Heart right ventricle (tissue), 16 donors: Measurements from ENCODE around the gene SDS. TPM values are rescaled to one million over a fixed set of nuclear protein-coding genes. Genes with fewer than 3 reads are reported as not detected.

Experiments used
- ATAC-seq, 8 donors: fragments of 200-7000 bp; cut with Tn5 transposase; one replicate each; pipeline ENCODE4 v1.9.1; 2020; ENCODE audit warnings: mild to moderate bottlenecking in 8 of 8, moderate library complexity in 8 of 8, moderate number of reproducible peaks in 1 of 8
- DNase-seq, 2 donors: peaks; one replicate each; pipeline ENCODE4 v3.0.0-alpha.2; 2020
- H3K27ac ChIP-seq, 10 donors: fragments of 200-600 bp; sonication (generic) in 2 of 10; one replicate each; pipeline versions ENCODE4 v1.5.0 to v1.8.0; 2020 to 2022; ENCODE audit warnings: mild to moderate bottlenecking in 3 of 10
- H3K27me3 ChIP-seq, 7 donors: fragments of 200-600 bp; one replicate each; pipeline ENCODE4 v1.8.0; 2021 to 2022; ENCODE audit warnings: mild to moderate bottlenecking in 2 of 7
- H3K36me3 ChIP-seq, 9 donors: fragments of 200-600 bp; sonication (generic) in 1 of 9; one replicate each; pipeline versions ENCODE4 v1.5.0 to v1.8.0; 2020 to 2022; ENCODE audit warnings: mild to moderate bottlenecking in 2 of 9
- H3K4me1 ChIP-seq, 9 donors: fragments of 200-600 bp; sonication (generic) in 1 of 9; one replicate each; pipeline versions ENCODE4 v1.5.0 to v1.8.0; 2020 to 2022; ENCODE audit warnings: mild to moderate bottlenecking in 4 of 9
- H3K4me3 ChIP-seq, 10 donors: fragments of 200-600 bp; sonication (generic) in 2 of 10; one replicate each; pipeline versions ENCODE4 v1.5.0 to v1.8.0; 2020 to 2022; ENCODE audit warnings: mild to moderate bottlenecking in 7 of 10, moderate library complexity in 2 of 10
- H3K9me3 ChIP-seq, 11 donors: fragments of 200-600 bp in 10 of 11; sonication (generic) in 2 of 11; one replicate each; pipeline versions ENCODE4 v1.5.0 to v1.8.0; 2013 to 2022; ENCODE audit warnings: mild to moderate bottlenecking in 2 of 11, control low read depth in 1 of 11, moderate library complexity in 1 of 11
- WGBS, 2 donors: extraction: QIAGEN DNeasy Blood & Tissue Kit; methylation state at CpG; one replicate each; pipeline ENCODE4 v1.1.7; 2013; ENCODE audit warnings: inconsistent platforms in 1 of 2; 5-methylcytosine and 5-hydroxymethylcytosine counted together
- intact Hi-C, 10 donors: fragments of 100-400 bp; cut with DNase I; formaldehyde crosslinking; loops; one replicate each; pipeline versions ENCODE4 v1.11.1 to v1.14.2; 2022
- polyA plus RNA-seq, 2 donors: library from polyadenylated mRNA; stranded (reverse); fragments of 200-250 nt; gene quantifications; one replicate each; pipeline ENCODE4 v1.2.3, GENCODE V29; 2013
- total RNA-seq, 10 donors: library from RNA; stranded (reverse); fragmentation: NEBNext Ultra II Directional in 3 of 10; extraction: Animal tissue kit (Norgen Biotek cat#: 25700) in 3 of 10; gene quantifications; one replicate each; pipeline versions ENCODE4 v1.2.1 to v1.2.4, GENCODE V29; 2021 to 2023
- TF ChIP-seq, protein P1 (sequence below), 9 donors: fragments of 200-600 bp; sonication (generic) in 2 of 9; IDR thresholded peaks; one replicate each; pipeline versions ENCODE4 v1.5.0 to v1.8.0; 2021 to 2022; ENCODE audit warnings: antibody characterized with exemption in 9 of 9, mild to moderate bottlenecking in 5 of 9, moderate library complexity in 1 of 9
- donor health status: Arrhythmogenic right ventricular cardiomyopathy.
- donor health status: ischemic (EF 13 %, LVEDD 7.1; RV severe dilation, severe dysfunction).
- donor health status: healthy with polysubstance abuse.
- donor health status: DM: no; HTN: yes; CAD: no.
- donor health status: DM: no; HTN: no; CAD: no.
- donor health status: ischemic (EF 25% LVEDD 6.9; RV normal size, moderate dysfunction).
- donor health status: ischemic (EF 25% LVEDD 5.7; RV mildly dilated, moderate dysfunction).
- donor health status: healthy.
- donor health status: DM: yes; HTN: yes; CAD: no.
- donor health status: Ischemic cardiomyopathy.
- donor health status: ischemic (EF 35%, LVEDD 5.7; RV mildly dilated, moderate dysfunction).
- donor health status: nonischemic (EF 11% LVEDD 7.7; RV severe dilation, severe dysfunction).
- donor health status: DM: yes; HTN: yes; CAD: no.
- donor health status: PGD.
- donor health status: ischemic (EF 29% LVEDD 5.4; RV normal size, mild dysfunction).
- donor health status: nonischemic (EF 23%, LVEDD 6.1; RV moderate dilation, normal function).

SDS gene
- total and polyA plus RNA-seq, 12 donors: 0.18 to 1.6 (median 0.33) TPM; not detected in 7

DNA sequence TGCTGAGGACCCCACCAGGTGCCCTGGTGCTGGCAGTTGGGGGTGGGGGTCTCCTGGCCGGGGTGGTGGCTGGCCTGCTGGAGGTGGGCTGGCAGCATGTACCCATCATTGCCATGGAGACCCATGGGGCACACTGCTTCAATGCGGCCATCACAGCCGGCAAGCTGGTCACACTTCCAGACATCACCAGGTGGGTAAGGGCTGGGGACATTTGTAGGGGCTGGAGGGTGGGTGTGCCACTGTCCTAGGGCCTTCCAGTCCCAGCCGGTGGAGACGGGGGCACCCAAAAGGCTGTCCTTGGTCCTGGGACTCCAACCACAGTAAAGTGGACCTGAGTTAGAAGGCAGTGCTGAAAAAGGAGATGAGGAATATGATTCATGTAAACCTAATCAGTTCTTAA, 31.7 kb upstream of the SDS start:
- no peaks in the 10 kb centered on the region for H3K36me3 ChIP-seq
- no peak for DNase-seq
- H3K4me3 ChIP-seq: no peak overlapping the region
- H3K9me3 ChIP-seq: no peaks in the 10 kb centered on the region
- intact Hi-C loops: loop anchor here in 2 of 10 donors (5.0 kb wide), 1 partner anchor 477 kb away; no protein-coding TSS in a partner anchor
- ATAC-seq: no peak
- TF ChIP-seq, protein P1, sequence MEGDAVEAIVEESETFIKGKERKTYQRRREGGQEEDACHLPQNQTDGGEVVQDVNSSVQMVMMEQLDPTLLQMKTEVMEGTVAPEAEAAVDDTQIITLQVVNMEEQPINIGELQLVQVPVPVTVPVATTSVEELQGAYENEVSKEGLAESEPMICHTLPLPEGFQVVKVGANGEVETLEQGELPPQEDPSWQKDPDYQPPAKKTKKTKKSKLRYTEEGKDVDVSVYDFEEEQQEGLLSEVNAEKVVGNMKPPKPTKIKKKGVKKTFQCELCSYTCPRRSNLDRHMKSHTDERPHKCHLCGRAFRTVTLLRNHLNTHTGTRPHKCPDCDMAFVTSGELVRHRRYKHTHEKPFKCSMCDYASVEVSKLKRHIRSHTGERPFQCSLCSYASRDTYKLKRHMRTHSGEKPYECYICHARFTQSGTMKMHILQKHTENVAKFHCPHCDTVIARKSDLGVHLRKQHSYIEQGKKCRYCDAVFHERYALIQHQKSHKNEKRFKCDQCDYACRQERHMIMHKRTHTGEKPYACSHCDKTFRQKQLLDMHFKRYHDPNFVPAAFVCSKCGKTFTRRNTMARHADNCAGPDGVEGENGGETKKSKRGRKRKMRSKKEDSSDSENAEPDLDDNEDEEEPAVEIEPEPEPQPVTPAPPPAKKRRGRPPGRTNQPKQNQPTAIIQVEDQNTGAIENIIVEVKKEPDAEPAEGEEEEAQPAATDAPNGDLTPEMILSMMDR (IDR thresholded peaks at IDR 0.05): no peak
- H3K27ac ChIP-seq: no peak overlapping the region
- no peaks in the 10 kb centered on the region for H3K4me1 ChIP-seq
- 84 to 85% methylated on average over 5 of the region's 5 CpGs for WGBS, 2 donors
- peaks cover 0 to 16% (median 6%) of the 10 kb centered on the region in 7 donors for H3K27me3 ChIP-seq

DNA sequence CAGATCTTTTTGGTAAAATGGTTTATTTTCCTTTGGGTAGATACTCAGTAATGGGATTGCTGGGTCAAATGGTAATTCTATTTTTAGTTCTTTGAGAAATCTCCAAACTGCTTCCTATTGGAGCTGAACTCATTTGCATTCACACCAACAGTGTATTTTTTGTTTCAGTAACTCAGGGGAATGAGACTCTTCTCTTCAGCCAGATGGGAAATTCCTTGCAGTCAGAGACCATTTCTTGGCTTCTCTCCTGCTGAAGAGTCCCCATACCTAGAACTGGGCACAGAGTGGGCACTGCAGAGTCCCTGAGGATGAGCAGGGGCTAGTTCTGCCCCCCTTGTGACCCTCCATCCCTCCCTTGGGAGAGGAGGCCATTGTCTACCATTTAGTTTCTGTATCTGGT, 29.3 kb upstream of the SDS start:
- intact Hi-C loops: no loop called here
- TF ChIP-seq, protein P1 (IDR thresholded peaks at IDR 0.05): no peak
- no peaks in the 10 kb centered on the region for H3K36me3 ChIP-seq

DNA sequence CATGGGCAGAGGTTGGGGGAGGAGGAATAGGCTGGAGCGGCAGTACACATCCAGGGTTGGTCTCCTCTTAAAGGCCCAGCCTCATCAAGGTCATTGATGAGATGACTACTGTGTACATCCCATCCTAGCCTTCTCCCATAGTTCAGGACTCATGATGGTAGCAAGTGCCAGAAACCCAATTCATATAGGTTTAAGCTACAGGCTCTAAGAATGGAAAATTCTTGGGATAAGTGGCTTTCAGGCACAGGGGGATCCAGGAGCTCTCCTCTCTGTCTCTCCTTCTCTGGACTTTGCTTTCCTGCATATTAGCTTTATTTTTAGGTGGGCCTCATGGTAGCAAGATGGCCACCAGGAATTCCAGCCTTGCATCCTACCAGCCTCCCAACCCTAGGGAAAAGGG, 24.8 kb upstream of the SDS start:
- no peaks in the 10 kb centered on the region for H3K36me3 ChIP-seq
- no peak for ATAC-seq
- H3K27me3 ChIP-seq: peaks cover 0 to 5% (median 0%) of the 10 kb centered on the region in 7 donors
- intact Hi-C loops: loop anchor here in 7 of 10 donors (5.0 to 10.0 kb wide), 5 partner anchors 114 to 234 kb away; no protein-coding TSS in a partner anchor
- H3K27ac ChIP-seq: no peak overlapping the region
- DNase-seq: no peak
- H3K4me3 ChIP-seq: no peak overlapping the region
- TF ChIP-seq, protein P1 (IDR thresholded peaks at IDR 0.05): no peak
- H3K9me3 ChIP-seq: peaks cover 0 to 3% (median 0%) of the 10 kb centered on the region in 11 donors
- H3K4me1 ChIP-seq: peaks cover 0 to 9% (median 0%) of the 10 kb centered on the region in 9 donors
- WGBS, 2 donors: 85 to 91% methylated on average over 1 of the region's 1 CpG

More for the DNA sequence above, 29.3 kb upstream of the SDS start:
- DNase-seq (no peak), ATAC-seq (no peak)
- no peaks in the 10 kb centered on the region for H3K4me1 ChIP-seq
- H3K4me3 ChIP-seq: no peak overlapping the region
- H3K9me3 ChIP-seq: peaks cover 0 to 3% (median 0%) of the 10 kb centered on the region in 11 donors
- no peak overlapping the region for H3K27ac ChIP-seq
- H3K27me3 ChIP-seq: peaks cover 0 to under 1% (median 0%) of the 10 kb centered on the region in 7 donors

DNA sequence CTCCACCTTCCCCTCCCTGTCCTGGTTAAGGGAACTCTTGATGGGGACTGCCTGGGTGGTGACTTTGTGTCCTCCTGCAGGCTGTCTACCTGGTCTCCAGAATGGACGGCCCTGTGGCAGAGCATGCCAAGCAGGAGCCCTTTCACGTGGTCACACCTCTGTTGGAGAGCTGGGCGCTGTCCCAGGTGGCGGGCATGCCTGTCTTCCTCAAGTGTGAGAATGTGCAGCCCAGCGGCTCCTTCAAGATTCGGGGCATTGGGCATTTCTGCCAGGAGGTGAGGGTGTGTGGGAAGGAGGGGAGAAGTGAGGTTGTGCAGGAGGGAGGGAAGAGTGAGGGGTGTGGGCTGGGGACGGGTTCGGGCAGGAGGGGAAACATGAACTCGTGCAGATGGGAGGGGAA, 24.2 kb upstream of the SDS start:
- intact Hi-C loops: loop anchor here in 7 of 10 donors (5.0 to 10.0 kb wide), 5 partner anchors 113 to 233 kb away; no protein-coding TSS in a partner anchor
- TF ChIP-seq, protein P1 (IDR thresholded peaks at IDR 0.05): no peak
- WGBS, 2 donors: 65 to 66% methylated on average over 9 of the region's 9 CpGs
- Histone ChIP-seq H3K9me3 (peaks cover 0 to 3% (median 0%) of the 10 kb centered on the region in 11 donors), H3K36me3 (no peaks in the 10 kb centered on the region), H3K27ac (no peak overlapping the region), H3K4me3 (no peak overlapping the region), H3K27me3 (peaks cover 0 to 5% (median 0%) of the 10 kb centered on the region in 7 donors), H3K4me1 (peaks cover 0 to 15% (median 4%) of the 10 kb centered on the region in 9 donors)
- no peak for DNase-seq
- no peak for ATAC-seq
